Calu3 (cell line): ENCODE results near the gene SLC9A7. TPM values are rescaled to one million over a fixed set of nuclear protein-coding genes. Genes with fewer than 3 reads are reported as not detected.

Source experiments
- BruUV-seq: library from RNA; stranded (reverse); fragments of 400-500 nt; replicated peaks from 2 replicates; lab custom pipeline; 2021; lab: Mats Ljungman, UMichigan
- CTCF ChIA-PET: fragments of 300-600 bp; sonication (Branson Sonifier 250); formaldehyde crosslinking; loops from one replicate; lab custom pipeline; 2022; ENCODE audit warnings: antibody characterized with exemption; lab: Charles Lee
- DNase-seq: peaks from one replicate; pipeline ENCODE4 v3.0.0; 2022
- H3K27ac Mint-ChIP-seq: one replicate; pipeline ENCODE4 v1.8.0; 2022; ENCODE audit warnings: mixed read lengths; ENCODE audit not compliant: unreplicated experiment
- H3K27me3 Mint-ChIP-seq: one replicate; pipeline ENCODE4 v1.8.0; 2022; ENCODE audit warnings: mixed read lengths; ENCODE audit not compliant: unreplicated experiment
- H3K36me3 Mint-ChIP-seq: one replicate; pipeline ENCODE4 v1.8.0; 2022; ENCODE audit warnings: mild to moderate bottlenecking, moderate library complexity, mixed read lengths; ENCODE audit not compliant: insufficient read depth, unreplicated experiment
- H3K4me1 Mint-ChIP-seq: one replicate; pipeline ENCODE4 v1.8.0; 2022; ENCODE audit warnings: mild to moderate bottlenecking, low read depth, mixed read lengths; ENCODE audit not compliant: unreplicated experiment
- H3K4me3 Mint-ChIP-seq: one replicate; pipeline ENCODE4 v1.8.0; 2022; ENCODE audit warnings: mild to moderate bottlenecking, low read depth, moderate library complexity, mixed read lengths; ENCODE audit not compliant: unreplicated experiment
- H3K9me3 Mint-ChIP-seq: one replicate; pipeline ENCODE4 v1.8.0; 2022; ENCODE audit warnings: low read depth, mixed read lengths; ENCODE audit not compliant: unreplicated experiment
- CTCF ChIP-seq: fragments of 200-600 bp; IDR thresholded peaks from one replicate; pipeline ENCODE4 v1.8.0; 2022; ENCODE audit warnings: antibody characterized with exemption; ENCODE audit not compliant: unreplicated experiment
- intact Hi-C: fragments of 100-400 bp; cut with micrococcal nuclease; formaldehyde crosslinking; loops from one replicate; pipeline ENCODE4 v1.10.0; 2022; ENCODE audit not compliant: unreplicated experiment
- total RNA-seq: library from RNA; stranded (reverse); gene quantifications from 2 replicates; pipeline ENCODE4 v1.2.3, GENCODE V29; 2022

The SLC9A7 gene
- total RNA-seq, 1 experiment from 2014 or later = 83.3 TPM

GRCh38 chrX:46693149-46693548 lies 65.8 kb downstream of the SLC9A7 start:
- H3K36me3 Mint-ChIP-seq = peaks cover 2% of the 10 kb centered on the region
- H3K4me3 Mint-ChIP-seq = no peak overlapping the region
- no peak for TF ChIP-seq CTCF
- no peak overlapping the region for H3K27ac Mint-ChIP-seq
- CTCF ChIA-PET = no interaction called here
- no peaks in the 10 kb centered on the region for H3K9me3 Mint-ChIP-seq
- BruUV-seq = no TSS peak
- H3K4me1 Mint-ChIP-seq = peaks cover 8% of the 10 kb centered on the region
- no peak for DNase-seq
- no peaks in the 10 kb centered on the region for H3K27me3 Mint-ChIP-seq
- intact Hi-C loops = no loop called here

- H3K36me3 Mint-ChIP-seq = no peaks in the 10 kb centered on the region
- no TSS peak for BruUV-seq
- TF ChIP-seq CTCF = no peak
- H3K4me3 Mint-ChIP-seq = no peak overlapping the region
- peaks cover 8% of the 10 kb centered on the region for H3K4me1 Mint-ChIP-seq
- no peak for DNase-seq
- intact Hi-C loops = no loop called here
- H3K27me3 Mint-ChIP-seq = no peaks in the 10 kb centered on the region
- H3K27ac Mint-ChIP-seq = no peak overlapping the region
- CTCF ChIA-PET = no interaction called here
- H3K9me3 Mint-ChIP-seq = no peaks in the 10 kb centered on the region
These were observed 68.1 kb downstream of the SLC9A7 start for GRCh38 chrX:46690818-46691217.

- BruUV-seq = no TSS peak
- CTCF ChIA-PET = no interaction called here
- TF ChIP-seq CTCF = no peak
- Mint-ChIP-seq H3K27me3 (no peaks in the 10 kb centered on the region), H3K4me3 (no peak overlapping the region), H3K9me3 (no peaks in the 10 kb centered on the region), H3K27ac (no peak overlapping the region), H3K36me3 (no peaks in the 10 kb centered on the region), H3K4me1 (peaks cover 8% of the 10 kb centered on the region)
- intact Hi-C loops = loop anchor here (2.0 to 10.0 kb wide), 2 partner anchors 67 to 105 kb away; partner anchors contain the start of gene SLC9A7
- no peak for DNase-seq
These were observed 71.3 kb downstream of the SLC9A7 start for GRCh38 chrX:46687619-46688018.

- CTCF ChIA-PET = no interaction called here
These were observed 72.8 kb downstream of the SLC9A7 start for GRCh38 chrX:46686003-46686645.

More at GRCh38 chrX:46686003-46686645, 72.8 kb downstream of the SLC9A7 start:
- H3K36me3 Mint-ChIP-seq = no peaks in the 10 kb centered on the region
- no TSS peak for BruUV-seq
- peak; percentile 38 for TF ChIP-seq CTCF
- intact Hi-C loops = loop anchor here (2.0 to 10.0 kb wide), 2 partner anchors 69 to 107 kb away; partner anchors contain the start of gene SLC9A7
- DNase-seq = peak; percentile 17
- H3K27me3 Mint-ChIP-seq = no peaks in the 10 kb centered on the region
- H3K27ac Mint-ChIP-seq = peak overlapping the region; percentile 61
- H3K9me3 Mint-ChIP-seq = no peaks in the 10 kb centered on the region
- no peak overlapping the region for H3K4me3 Mint-ChIP-seq
- peaks cover 8% of the 10 kb centered on the region for H3K4me1 Mint-ChIP-seq
